Right lobe of liver (tissue), 6 donors: ENCODE measurements around the gene PPDPF. TPM values are rescaled to one million over a fixed set of nuclear protein-coding genes. Genes with fewer than 3 reads are reported as not detected.

Experiments used
- ATAC-seq, 4 donors: fragments of 200-7000 bp; cut with Tn5 transposase; one replicate each; pipeline ENCODE4 v1.9.1; 2020; ENCODE audit warnings: mild to moderate bottlenecking in 4 of 4, moderate library complexity in 4 of 4
- DNase-seq, 3 donors: peaks; one replicate each; pipeline ENCODE4 v3.0.0-alpha.2; 2020
- H3K27ac ChIP-seq, 3 donors: fragments of 200-600 bp; one replicate each; pipeline ENCODE4 v1.8.0; 2022
- H3K27me3 ChIP-seq, 2 donors: fragments of 200-600 bp; one replicate each; pipeline ENCODE4 v1.8.0; 2022
- H3K36me3 ChIP-seq, 4 donors: fragments of 200-600 bp; sonication (generic) in 1 of 4; one replicate each; pipeline versions ENCODE4 v1.5.1 to v1.8.0; 2017 to 2022; ENCODE audit warnings: control low read depth in 1 of 4
- H3K4me1 ChIP-seq, 4 donors: fragments of 200-600 bp; sonication (generic) in 1 of 4; one replicate each; pipeline versions ENCODE4 v1.5.1 to v1.8.0; 2017 to 2022; ENCODE audit warnings: control low read depth in 1 of 4
- H3K4me3 ChIP-seq, 3 donors: fragments of 200-600 bp; one replicate each; pipeline ENCODE4 v1.8.0; 2022
- H3K9me3 ChIP-seq, 4 donors: fragments of 200-600 bp; sonication (generic) in 1 of 4; one replicate each; pipeline versions ENCODE4 v1.5.1 to v1.8.0; 2017 to 2022; ENCODE audit warnings: control low read depth in 1 of 4
- CTCF ChIP-seq, 4 donors: fragments of 200-600 bp in 3 of 4; fragments of 450-650 bp in 1 of 4; IDR thresholded peaks; one replicate each; pipeline versions ENCODE4 v1.5.1 to v1.8.0; 2016 to 2022; ENCODE audit warnings: antibody characterized with exemption in 4 of 4, mild to moderate bottlenecking in 2 of 4
- POLR2A ChIP-seq: fragments of 450-650 bp; IDR thresholded peaks from one replicate; pipeline ENCODE4 v1.6.1; 2017; ENCODE audit warnings: antibody characterized with exemption, mild to moderate bottlenecking
- WGBS: methylation state at CpG from one replicate; pipeline ENCODE4 v1.1.6; 2018; ENCODE audit warnings: low coverage, low lambda C conversion rate; ENCODE audit not compliant: insufficient coverage; ENCODE audit errors: missing lambda C conversion rate; 5-methylcytosine and 5-hydroxymethylcytosine counted together
- intact Hi-C, 2 donors: fragments of 100-400 bp; cut with DNase I; formaldehyde crosslinking; loops; one replicate each; pipeline versions ENCODE4 v1.11.2 to v1.14.1; 2022
- total RNA-seq, 6 experiments: library from RNA; depleted of rRNA in 2 of 6; stranded (reverse); fragments of >200 nt in 2 of 6; fragmentation: NEBNext Ultra II Directional in 3 of 6; extraction: Animal tissue kit (Norgen Biotek cat#: 25700) in 3 of 6; gene quantifications; one replicate each; pipeline versions ENCODE4 v1.1.0 to v1.2.4, GENCODE V29; 2016 to 2023
- donor health status: DM: no; HTN: yes; CAD: no.
- donor health status: DM: no; HTN: no; CAD: no.
- donor health status: DM: no; HTN: no; CAD: no.
- donor health status: DM: no; HTN: yes; CAD: no.
- donor health status: DM: no; HTN: yes; CAD: no.

PPDPF gene
- total RNA-seq, 6 experiments from 2014 or later: 50.2 to 99.4 (median 76.7) TPM

GRCh38 chr20:63529861-63530787 is 9.6 kb downstream of the PPDPF start:
- ATAC-seq: no peak

GRCh38 chr20:63530788-63531160 is 10.2 kb downstream of the PPDPF start:
- no peak overlapping the region for H3K27ac ChIP-seq
- no peaks in the 10 kb centered on the region for H3K9me3 ChIP-seq
- no peak overlapping the region for H3K4me3 ChIP-seq
- TF ChIP-seq POLR2A: no peak
- TF ChIP-seq CTCF (IDR thresholded peaks at IDR 0.05): no peak
- intact Hi-C loops: loop anchor here in 1 of 2 donors (10.0 kb wide), 1 partner anchor 444 kb away; the partner anchor contains the start of gene SAMD10
- ATAC-seq: no peak
- DNase-seq: peak; percentile 30 to 48 (median 46)
- no peaks in the 10 kb centered on the region for H3K36me3 ChIP-seq
- H3K27me3 ChIP-seq: no peaks in the 10 kb centered on the region
- 49% methylated on average over 4 of the region's 14 CpGs for WGBS
- peaks cover 0 to 8% (median 2%) of the 10 kb centered on the region in 4 donors for H3K4me1 ChIP-seq

More at GRCh38 chr20:63529861-63530787, 9.6 kb downstream of the PPDPF start:
- Histone ChIP-seq H3K4me1 (peaks cover 0 to 8% (median 2%) of the 10 kb centered on the region in 4 donors), H3K4me3 (no peak overlapping the region), H3K9me3 (no peaks in the 10 kb centered on the region), H3K36me3 (no peaks in the 10 kb centered on the region), H3K27me3 (no peaks in the 10 kb centered on the region), H3K27ac (no peak overlapping the region)
- peak in 1 of 3 donors; percentile 44 for DNase-seq
- TF ChIP-seq POLR2A (no peak), CTCF (IDR thresholded peaks at IDR 0.05) (no peak)
- intact Hi-C loops: loop anchor here in 1 of 2 donors (10.0 kb wide), 1 partner anchor 445 kb away; the partner anchor contains the start of gene SAMD10
- WGBS: 80% methylated on average over 4 of the region's 39 CpGs

DNA sequence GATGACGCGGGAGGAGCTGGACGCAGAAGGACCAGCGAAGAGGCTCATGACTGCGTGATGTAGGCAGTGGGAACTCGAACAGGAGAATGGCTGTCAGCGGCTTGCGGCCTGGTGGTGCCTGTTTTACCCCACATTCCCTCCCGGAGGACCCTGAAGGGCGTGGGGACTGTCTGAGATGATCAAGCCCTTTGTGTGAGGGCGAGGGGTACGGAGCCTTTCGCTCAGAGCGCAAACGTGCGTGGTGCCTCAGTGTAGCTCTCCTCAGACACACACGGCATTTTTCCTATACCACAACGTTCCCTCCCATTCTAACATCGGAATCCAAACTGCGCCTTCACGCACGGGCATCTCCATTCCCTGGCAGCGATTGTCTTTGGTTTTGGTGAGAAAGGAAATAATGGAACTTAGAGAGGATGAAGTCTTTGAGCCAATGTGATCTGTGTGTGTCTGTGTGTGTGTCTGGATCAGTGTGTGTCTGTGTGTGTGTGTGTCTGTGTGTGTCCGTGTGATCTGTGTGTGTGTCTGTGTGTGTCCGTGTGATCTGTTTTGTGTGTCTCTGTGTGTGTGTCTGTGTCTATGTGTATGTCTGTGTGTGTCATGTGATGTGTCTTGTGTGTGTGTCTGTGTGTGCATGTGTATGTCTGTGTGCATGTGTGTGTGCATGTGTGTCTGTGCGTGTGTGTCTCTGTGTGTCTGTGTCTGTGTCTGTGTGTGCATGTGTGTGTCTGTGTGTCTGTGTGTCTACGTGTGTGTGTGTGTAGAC is 11.3 kb downstream of the PPDPF start:
- Histone ChIP-seq H3K27me3 (no peaks in the 10 kb centered on the region), H3K9me3 (no peaks in the 10 kb centered on the region), H3K27ac (no peak overlapping the region), H3K4me3 (no peak overlapping the region), H3K4me1 (peaks cover 0 to 8% (median 3%) of the 10 kb centered on the region in 4 donors), H3K36me3 (no peaks in the 10 kb centered on the region)
- intact Hi-C loops: loop anchor here in 1 of 2 donors (10.0 kb wide), 1 partner anchor 443 kb away; the partner anchor contains the start of gene SAMD10
- TF ChIP-seq POLR2A: no peak
- TF ChIP-seq CTCF (IDR thresholded peaks at IDR 0.05): no peak
- WGBS: 87% methylated on average over 17 of the region's 27 CpGs
- peak in 1 of 3 donors; percentile 26 for DNase-seq
- ATAC-seq: no peak

GRCh38 chr20:63532449-63532971 is 11.9 kb downstream of the PPDPF start:
- Histone ChIP-seq H3K4me3 (no peak overlapping the region), H3K4me1 (peaks cover 0 to 13% (median 6%) of the 10 kb centered on the region in 4 donors), H3K27me3 (no peaks in the 10 kb centered on the region), H3K9me3 (no peaks in the 10 kb centered on the region), H3K36me3 (no peaks in the 10 kb centered on the region), H3K27ac (no peak overlapping the region)
- TF ChIP-seq CTCF (IDR thresholded peaks at IDR 0.05): no peak
- no peak for TF ChIP-seq POLR2A
- ATAC-seq: no peak
- peak in 2 of 3 donors; percentile 43 to 56 for DNase-seq
- intact Hi-C loops: loop anchor here in 1 of 2 donors (10.0 kb wide), 1 partner anchor 442 kb away; the partner anchor contains the start of gene SAMD10
- WGBS: 87% methylated on average over 3 of the region's 24 CpGs
